Testis (tissue), 3 donors: Measurements from ENCODE around the gene SMYD3. TPM values are rescaled to one million over a fixed set of nuclear protein-coding genes. Genes with fewer than 3 reads are reported as not detected.

Source experiments
- DNase-seq: peaks from one replicate; pipeline ENCODE4 v3.0.0-alpha.2; 2019
- H3K27ac ChIP-seq, 2 donors: fragments of 200-600 bp; sonication (generic); one replicate each; pipeline ENCODE4 v1.5.1; 2019
- H3K27me3 ChIP-seq: fragments of 200-600 bp; sonication (generic); one replicate; pipeline ENCODE4 v1.5.1; 2019
- H3K36me3 ChIP-seq: fragments of 200-600 bp; sonication (generic); one replicate; pipeline ENCODE4 v1.5.1; 2017; ENCODE audit warnings: low read depth; ENCODE audit errors: missing control alignments
- H3K4me1 ChIP-seq: fragments of 200-600 bp; sonication (generic); one replicate; pipeline ENCODE4 v1.5.1; 2019
- H3K4me3 ChIP-seq, 2 donors: fragments of 200-600 bp; sonication (generic); one replicate each; pipeline ENCODE4 v1.5.1; 2017 to 2019
- H3K9me3 ChIP-seq: fragments of 200-600 bp; sonication (generic); one replicate; pipeline ENCODE4 v1.5.1; 2017
- CTCF ChIP-seq, 3 experiments: fragments of 450-650 bp in 2 of 3; fragments of 200-600 bp in 1 of 3; sonication (generic) in 1 of 3; IDR thresholded peaks; one replicate each; pipeline ENCODE4 v1.5.1; 2016 to 2019; ENCODE audit warnings: antibody characterized with exemption in 3 of 3, mild to moderate bottlenecking in 2 of 3, moderate library complexity in 1 of 3
- POLR2A ChIP-seq: fragments of 450-650 bp; IDR thresholded peaks from one replicate; pipeline ENCODE4 v1.6.1; 2017; ENCODE audit warnings: antibody characterized with exemption, mild to moderate bottlenecking, moderate library complexity
- WGBS, 2 donors: methylation state at CpG; one replicate each; pipeline ENCODE4 v1.1.5; 2018; 5-methylcytosine and 5-hydroxymethylcytosine counted together
- intact Hi-C: fragments of 100-400 bp; cut with DNase I; formaldehyde crosslinking; loops from one replicate; pipeline ENCODE4 v1.15.1; 2023; ENCODE audit warnings: low total_unique reads
- polyA plus RNA-seq: library from polyadenylated mRNA; stranded (reverse); fragments of 350-450 nt; fragmentation: Illumina TruSeq; extraction: RNeasy Lipid Tissue Mini Kit (QIAGEN cat#74804); gene quantifications from one replicate; pipeline ENCODE4 v1.2.3, GENCODE V29; 2014; ENCODE audit warnings: low read depth, low replicate concordance; ENCODE audit not compliant: insufficient read depth
- total RNA-seq, 2 donors: library from RNA; depleted of rRNA; stranded (reverse); fragments of >200 nt; gene quantifications; one replicate each; pipeline ENCODE4 v1.2.3, GENCODE V29; 2016

Gene SMYD3
- total and polyA plus RNA-seq, 3 donors from 2014 or later: 23.0 to 38.8 (median 38.7) TPM

DNA sequence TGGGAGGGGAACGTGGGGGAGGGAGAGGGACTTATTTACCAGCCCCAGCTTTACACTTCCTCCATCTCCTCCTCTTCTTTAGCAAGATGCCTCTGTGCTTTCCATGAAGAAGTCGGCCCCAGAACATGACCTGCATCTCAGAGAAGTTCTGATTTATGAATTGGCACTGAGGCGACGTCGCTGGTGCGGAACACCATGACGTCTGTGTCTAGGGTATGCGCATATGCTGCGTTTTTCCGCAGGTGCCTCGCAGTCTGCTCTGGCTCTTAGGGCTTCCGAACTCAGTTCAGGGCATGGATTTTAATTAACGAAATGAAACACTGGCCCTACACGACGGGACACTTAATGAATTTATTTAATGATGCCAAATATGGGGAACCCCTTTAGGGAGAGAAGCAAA lies 510.3 kb downstream of the SMYD3 start:
- Histone ChIP-seq H3K4me3 (no peak overlapping the region), H3K4me1 (no peaks in the 10 kb centered on the region), H3K27me3 (no peaks in the 10 kb centered on the region), H3K9me3 (no peaks in the 10 kb centered on the region), H3K27ac (no peak overlapping the region), H3K36me3 (no peaks in the 10 kb centered on the region)
- intact Hi-C loops: no loop called here
- no peak for DNase-seq
- TF ChIP-seq POLR2A: no peak
- TF ChIP-seq CTCF (IDR thresholded peaks at IDR 0.05): no peak
- 84 to 91% methylated on average over 15 of the region's 15 CpGs for WGBS, 2 donors

DNA sequence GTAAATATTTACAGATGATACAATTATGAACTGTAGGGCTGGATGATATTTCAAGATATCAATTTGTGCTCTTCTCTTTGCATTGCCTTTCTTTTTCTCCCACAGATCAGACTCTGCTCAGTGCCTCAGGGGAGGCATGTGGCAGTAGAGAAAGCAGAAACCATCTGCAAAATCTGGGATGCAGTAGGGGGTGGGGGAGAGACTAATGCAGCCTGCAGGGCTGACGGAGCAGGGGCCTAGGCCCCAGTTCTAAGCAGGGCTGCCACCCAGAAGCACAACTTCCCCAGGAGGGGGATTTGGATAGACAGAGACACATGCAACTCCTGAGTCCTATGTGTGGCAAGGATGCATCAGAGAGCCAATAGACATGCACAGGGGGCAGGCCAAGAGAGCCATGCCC lies 511.6 kb downstream of the SMYD3 start:
- TF ChIP-seq CTCF (IDR thresholded peaks at IDR 0.05) (no peak), POLR2A (no peak)
- no peaks in the 10 kb centered on the region for H3K36me3 ChIP-seq
- H3K4me1 ChIP-seq: no peaks in the 10 kb centered on the region
- no peak overlapping the region for H3K27ac ChIP-seq
- no peaks in the 10 kb centered on the region for H3K27me3 ChIP-seq
- 87 to 100% methylated on average over 1 of the region's 1 CpG for WGBS, 2 donors
- no peak for DNase-seq
- H3K9me3 ChIP-seq: no peaks in the 10 kb centered on the region
- no peak overlapping the region for H3K4me3 ChIP-seq
- intact Hi-C loops: no loop called here

DNA sequence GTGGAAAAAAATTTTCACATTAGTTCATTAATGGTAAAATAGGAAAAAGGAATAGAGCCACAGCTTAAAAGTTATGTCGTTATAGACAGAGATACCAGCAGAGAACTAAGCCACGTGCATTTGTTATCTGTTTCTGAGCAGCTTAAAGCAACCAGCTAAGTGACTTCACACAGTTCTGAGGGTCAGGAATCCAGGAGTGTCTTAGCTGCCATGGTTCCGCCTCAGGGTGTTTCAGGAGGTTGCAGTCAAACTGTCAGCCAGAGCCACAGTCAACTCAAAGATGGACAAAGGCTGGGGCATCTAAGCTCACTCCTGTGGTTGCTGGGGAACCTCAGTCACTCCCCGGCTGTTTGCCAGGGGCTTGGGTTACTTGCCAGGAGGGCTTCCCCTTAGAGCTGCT lies 515.8 kb downstream of the SMYD3 start:
- TF ChIP-seq CTCF (IDR thresholded peaks at IDR 0.05) (no peak), POLR2A (no peak)
- no peak for DNase-seq
- H3K4me1 ChIP-seq: no peaks in the 10 kb centered on the region
- H3K27ac ChIP-seq: no peak overlapping the region
- H3K27me3 ChIP-seq: no peaks in the 10 kb centered on the region
- no peaks in the 10 kb centered on the region for H3K9me3 ChIP-seq
- intact Hi-C loops: no loop called here
- WGBS, 2 donors: 72 to 74% methylated on average over 4 of the region's 4 CpGs
- no peaks in the 10 kb centered on the region for H3K36me3 ChIP-seq
- H3K4me3 ChIP-seq: no peak overlapping the region

GRCh38 chr1:245990315-245991022 lies 516.6 kb downstream of the SMYD3 start:
- Histone ChIP-seq H3K4me3 (no peak overlapping the region), H3K36me3 (no peaks in the 10 kb centered on the region), H3K4me1 (no peaks in the 10 kb centered on the region), H3K9me3 (no peaks in the 10 kb centered on the region), H3K27ac (no peak overlapping the region), H3K27me3 (no peaks in the 10 kb centered on the region)
- intact Hi-C loops: no loop called here
- WGBS, 2 donors: 73 to 78% methylated on average over 6 of the region's 6 CpGs
- no peak for DNase-seq
- TF ChIP-seq CTCF (IDR thresholded peaks at IDR 0.05) (no peak), POLR2A (no peak)
